ENCODE measurements around the gene CHMP4B.
A peak's percentile ranks its signal among the peaks of the same experiment; 100 is the strongest.

CHMP4B gene

DNA sequence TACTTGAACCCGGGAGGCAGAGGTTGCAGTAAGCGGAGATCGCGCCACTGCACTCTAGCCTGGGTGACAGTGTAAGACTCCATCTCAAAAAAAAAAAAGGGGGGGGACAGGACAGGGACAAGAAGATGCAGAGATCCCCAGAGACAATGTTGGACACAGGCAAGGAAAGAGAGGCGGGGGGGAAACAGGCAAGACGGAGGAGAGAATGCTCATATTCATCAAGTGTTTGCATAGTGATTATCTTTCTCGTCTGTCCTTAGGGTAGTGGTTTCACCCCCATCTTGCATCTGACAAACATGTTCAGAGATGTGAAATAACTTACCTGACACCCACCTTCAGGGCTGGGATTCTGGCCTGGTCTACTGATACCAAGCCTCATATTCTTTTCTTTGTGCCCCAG, 29.0 kb downstream of the CHMP4B start:
- no peak for DNase-seq (ENCODE audit: low spot score)

DNA sequence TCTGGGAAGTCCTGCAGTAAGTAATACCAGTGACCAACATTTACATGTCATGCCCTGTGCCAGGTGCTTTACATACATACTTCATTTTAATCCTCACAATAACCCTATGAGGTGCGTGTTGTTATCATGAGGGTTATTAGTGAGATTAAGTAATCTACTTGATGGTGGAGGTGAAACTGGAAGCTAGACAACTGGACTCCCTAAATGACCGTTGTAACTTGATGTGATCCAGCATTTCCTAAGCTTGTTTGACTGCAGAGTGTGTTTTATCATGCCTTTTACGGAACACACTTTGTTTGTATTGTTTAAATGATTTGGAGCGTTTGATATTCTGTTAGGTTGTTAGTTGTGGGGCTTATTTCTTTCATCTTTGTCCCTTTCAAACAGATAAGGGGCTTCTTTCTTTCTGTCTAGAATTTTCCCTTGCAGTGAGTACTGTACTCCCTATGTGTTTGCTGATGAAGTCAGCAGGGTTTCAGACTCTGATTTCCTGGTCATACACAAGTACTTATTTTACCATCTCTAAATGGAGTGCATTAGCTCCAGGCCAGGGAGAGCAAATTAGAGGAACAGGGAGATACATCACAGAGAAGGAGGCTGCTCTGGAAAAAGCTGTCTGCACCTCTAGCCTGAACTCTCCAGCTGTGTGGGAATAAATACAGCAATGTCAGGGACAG, 29.7 kb downstream of the CHMP4B start:
- DNase-seq (ENCODE audit: low spot score), result no peak

DNA sequence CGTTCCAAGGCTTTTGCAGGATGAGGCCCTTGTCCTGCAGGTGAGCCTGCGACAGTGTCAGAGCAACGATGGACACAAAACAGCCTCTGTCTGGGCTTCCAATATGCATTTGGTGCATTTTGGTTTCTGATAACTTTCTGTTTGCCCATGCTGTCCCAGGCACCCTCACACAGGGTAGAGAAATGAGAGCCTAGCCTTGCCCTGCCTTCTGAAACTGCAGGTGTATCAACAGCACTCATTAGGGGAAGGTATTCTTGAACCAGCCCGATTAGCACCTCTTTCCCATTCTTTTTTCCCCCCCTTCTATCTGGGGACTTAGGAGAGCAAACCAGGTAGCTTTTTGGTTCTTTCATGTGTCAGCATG, 30.3 kb downstream of the CHMP4B start:
- DNase-seq (ENCODE audit: low spot score), result no peak

DNA sequence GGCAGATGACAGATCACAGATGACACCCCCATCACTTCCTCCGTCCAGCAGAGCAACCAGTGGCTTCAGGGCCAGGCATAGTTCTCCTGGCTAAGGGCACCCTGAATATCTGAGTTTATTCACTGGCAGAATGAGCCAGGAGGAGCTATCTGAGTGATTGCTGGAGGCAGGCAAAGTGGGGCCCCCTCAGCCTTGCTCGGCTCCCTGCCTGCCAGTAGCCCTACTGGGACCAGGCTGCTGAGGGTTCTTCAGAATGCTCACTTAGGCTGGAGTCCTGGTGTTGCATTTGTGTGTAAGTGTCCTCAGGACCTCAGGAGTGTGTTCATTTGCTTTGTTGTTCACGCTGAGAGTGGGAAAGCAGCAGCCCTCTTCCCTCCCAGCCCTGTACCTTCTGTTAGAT, 31.2 kb downstream of the CHMP4B start:
- DNase-seq (ENCODE audit: low spot score), result no peak

DNA sequence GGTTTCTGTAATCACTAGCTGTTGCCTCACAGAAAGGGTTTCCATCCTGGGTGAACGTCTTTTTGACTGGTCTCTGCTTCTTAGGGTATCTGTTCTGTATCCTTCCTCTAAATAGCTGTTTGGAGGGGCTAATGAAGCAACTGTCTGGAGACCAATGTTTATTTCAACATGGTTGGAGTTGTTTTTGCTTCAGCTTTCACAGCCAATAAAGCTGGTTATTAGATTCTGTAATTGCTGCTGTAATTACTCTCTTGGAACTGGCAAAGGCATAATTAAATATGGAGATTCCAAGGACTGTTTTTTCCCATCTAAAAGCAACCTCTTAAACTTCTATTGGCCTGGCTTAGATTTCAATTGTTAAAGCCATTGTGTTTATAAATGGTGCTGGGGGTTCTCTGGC, 31.9 kb downstream of the CHMP4B start:
- DNase-seq (ENCODE audit: low spot score), result no peak

DNA sequence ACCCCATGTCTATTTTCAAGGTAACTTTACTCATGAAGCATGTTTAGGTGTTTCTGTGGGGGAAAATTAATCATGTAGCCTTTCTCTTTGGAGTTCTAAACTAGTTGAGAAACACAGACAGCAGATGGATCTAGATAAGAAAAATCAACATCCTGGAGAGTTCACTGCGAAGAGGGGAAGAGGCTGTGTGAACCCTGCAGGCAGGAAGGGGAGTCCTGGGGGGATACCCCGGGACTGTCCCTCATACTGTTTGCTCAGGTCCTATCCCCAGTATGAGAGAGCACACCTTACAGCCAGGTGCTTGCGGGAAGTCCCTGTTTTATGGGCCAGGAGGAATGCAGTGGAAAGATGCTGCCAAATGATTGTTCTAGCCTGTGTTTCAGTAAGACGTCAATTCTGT, 32.7 kb downstream of the CHMP4B start:
- DNase-seq (ENCODE audit: low spot score), result no peak

DNA sequence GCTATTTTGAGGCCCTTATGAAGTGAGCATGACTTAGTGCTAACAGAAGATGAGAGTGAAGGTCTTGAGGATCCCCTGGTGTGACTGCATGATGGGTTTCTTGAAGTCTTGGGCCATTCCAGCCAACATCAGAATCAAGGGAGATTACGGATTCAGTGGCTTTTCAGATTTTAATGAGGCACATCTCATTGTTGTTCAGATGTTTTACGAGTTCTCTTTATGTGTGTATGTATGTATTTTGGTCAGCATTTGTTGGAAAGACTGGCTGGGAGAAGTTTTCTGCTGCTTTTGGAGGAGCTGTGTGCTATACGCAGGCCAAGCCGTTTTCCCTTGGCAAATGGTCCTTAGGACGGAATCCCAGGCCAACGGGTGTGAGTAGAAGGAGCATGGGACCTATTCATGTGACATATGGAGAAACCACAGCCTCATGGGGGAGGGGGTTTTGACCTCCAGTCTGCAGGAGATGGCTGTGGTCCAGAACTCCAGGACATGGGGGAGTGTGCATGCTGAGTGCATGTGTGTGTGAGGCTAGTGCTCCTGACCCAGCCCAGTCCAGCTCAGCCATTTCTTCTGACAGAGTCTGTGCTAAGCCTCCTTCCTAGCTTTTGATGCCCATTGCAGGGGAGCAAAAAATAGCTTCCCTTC, 35.3 kb downstream of the CHMP4B start:
- DNase-seq (ENCODE audit: low spot score), result no peak

DNA sequence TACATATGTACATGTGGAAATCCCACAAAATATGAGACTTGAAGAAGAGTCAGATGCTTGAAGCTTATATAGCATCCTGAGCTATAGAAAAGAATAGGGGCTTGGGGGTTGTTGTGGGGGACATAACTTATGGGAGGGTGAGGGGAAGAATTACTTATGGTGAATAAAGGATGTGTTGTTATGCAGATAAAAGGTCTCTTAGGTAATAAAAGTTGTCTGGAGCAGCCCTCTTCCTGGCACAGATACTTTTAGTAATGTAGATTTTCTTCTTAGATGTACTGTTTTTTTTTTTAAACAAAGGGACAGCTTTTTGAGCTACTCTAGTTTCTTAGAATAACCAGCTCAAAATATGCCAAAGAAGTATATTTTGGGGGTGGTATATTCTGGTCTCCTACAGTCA, 35.9 kb downstream of the CHMP4B start:
- DNase-seq (ENCODE audit: low spot score), result no peak

DNA sequence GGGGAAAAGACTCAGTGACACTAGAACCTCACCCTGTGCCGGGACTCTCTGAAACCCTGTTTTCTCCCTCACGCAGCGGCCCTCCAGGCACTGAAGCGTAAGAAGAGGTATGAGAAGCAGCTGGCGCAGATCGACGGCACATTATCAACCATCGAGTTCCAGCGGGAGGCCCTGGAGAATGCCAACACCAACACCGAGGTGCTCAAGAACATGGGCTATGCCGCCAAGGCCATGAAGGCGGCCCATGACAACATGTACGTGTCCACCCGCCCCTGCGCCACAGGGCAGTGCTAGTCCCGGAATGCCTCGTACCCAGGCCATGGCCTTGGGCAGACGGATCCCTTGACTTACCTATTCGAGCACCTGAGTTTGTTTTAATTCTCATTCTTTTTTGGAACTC, 37.2 kb downstream of the CHMP4B start:
- no peak for DNase-seq (ENCODE audit: low spot score)

DNA sequence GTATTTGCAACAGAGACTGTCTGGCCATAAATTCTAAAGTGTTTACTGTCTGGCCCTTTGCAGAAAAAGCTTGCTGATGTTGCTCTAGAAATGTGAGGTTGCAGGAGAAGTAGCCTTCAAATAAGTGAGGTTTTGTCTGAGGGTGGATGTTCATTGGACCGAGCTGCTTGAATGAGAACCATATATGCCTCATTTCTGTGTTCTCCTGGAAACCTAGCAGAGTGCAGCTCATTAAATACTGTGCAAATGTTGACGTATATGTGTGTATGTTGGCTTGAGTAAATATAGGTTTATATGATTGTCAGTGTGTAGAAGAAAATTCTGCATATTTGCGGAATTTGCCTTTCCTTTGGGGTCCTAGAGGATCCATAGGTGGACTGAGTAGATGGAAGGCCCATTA, 39.0 kb downstream of the CHMP4B start:
- DNase-seq (ENCODE audit: low spot score), result no peak

DNA sequence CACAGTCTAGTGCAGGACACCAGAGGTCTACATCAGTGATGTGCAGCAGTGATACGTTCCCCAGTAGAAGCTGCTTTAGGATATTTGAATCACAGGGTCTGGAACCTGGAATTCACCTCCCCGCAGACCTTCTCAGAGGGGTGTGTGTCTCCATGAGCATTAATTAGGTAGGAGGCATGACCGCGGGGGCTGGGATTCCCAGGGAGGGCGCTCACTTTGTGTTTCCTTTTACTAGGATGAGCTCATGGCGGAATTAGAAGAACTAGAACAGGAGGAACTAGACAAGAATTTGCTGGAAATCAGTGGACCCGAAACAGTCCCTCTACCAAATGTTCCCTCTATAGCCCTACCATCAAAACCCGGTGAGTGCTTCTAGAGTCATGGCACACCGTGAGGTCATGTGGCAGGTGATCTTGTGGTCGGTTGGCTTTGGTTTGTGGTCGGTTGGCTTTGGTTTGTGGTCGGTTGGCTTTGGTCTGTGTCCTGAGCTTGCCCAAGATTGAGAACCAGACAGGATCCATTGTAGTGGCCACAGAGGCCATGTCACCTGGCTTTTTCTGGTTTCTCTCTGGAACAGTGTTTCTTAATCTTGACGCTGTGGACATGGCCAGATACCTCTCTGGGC, 40.8 kb downstream of the CHMP4B start:
- DNase-seq (ENCODE audit: low spot score), result no peak

DNA sequence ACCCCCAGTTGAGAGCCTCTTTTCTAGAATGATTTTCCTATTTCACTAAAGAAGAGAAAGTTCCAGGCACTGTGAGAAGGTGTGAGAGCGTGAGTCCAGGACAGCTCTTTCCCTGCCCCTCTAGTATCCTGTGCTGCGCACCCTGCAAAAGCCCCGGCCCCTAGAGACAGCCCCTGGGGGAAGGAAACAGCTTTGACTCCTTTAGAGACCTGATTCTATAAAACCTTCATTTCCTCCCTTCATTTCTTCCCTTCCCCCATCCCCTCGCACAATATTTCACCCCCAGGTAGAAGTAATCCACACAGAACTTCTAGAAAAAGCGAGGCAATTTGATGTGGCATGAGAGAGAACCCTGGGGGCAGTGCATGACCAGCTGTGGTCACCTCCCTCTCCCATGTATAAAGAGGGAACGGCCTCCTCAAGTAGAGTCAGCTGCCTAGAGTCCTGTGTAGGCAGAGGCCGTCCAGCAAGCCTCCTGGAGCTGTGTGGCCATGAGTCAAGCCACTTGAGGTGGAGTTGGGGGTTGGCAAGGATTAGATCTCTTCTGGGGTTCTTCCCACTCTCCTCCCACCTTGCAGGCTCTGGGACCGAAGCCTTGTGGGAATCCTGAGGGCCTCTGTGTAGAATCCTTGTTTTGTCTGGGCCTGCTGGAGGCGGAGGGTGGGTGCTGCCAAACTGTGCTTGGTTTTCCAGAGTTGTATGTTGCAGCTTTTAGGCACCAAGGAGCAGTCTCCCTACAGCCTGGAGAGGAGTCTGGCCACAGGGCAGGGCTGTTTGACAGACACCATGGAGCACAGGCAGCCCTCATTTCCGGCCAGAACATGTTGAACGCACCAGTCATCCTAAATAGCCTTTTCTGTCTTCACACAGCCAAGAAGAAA, 41.7 kb downstream of the CHMP4B start:
- DNase-seq (ENCODE audit: low spot score), result no peak

DNA sequence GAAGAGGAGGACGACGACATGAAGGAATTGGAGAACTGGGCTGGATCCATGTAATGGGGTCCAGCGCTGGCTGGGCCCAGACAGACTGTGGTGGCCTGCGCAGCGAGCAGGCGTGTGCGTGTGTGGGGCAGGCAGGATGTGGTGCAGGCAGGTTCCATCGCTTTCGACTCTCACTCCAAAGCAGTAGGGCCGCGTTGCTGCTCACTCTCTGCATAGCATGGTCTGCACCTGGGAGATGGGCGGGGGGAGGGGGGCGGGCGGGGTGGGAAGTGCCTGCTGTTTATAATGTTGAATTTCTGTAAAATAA, 42.3 kb downstream of the CHMP4B start:
- no peak for DNase-seq (ENCODE audit: low spot score)

DNA sequence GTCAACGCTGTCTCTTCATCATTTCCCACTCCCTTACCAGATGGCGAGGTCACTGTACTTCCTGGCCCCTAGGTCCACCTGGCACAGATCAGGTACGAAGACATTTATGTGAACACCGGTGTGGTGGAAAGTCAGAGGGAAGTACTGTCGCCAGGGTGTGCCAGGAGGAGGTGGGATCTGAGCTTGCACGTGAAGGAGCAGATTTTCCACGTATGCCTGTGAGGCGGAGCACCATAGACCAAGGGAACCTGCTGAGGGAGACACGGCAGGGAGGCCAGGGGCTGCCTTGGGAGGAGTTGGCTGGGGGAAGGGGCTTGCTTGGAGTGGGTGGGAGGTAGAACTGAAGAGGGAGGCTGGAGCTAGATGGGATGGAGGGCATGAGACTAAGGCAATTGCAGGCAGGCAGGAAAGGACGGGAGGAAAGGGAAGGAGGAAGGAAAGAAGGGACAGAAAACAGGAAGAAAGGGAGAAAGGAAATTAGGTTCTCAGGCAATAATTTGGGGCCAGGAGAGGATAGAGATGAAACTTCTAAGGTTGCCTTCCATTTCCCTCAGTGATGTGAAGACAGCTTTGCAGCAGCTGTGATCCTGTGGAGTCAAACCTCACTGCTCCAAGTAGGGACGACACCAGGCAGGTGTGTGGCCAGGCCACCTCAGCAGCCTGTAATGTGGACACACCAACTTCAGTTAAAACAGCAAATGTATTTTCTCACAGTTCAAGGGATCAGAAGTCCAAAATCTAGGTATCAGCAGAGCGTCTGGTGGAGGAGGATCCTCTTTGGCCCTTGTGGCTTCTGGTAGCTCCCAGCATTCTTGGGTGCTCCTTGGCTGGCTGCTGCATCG, 46.8 kb downstream of the CHMP4B start:
- DNase-seq (ENCODE audit: low spot score), result no peak

DNA sequence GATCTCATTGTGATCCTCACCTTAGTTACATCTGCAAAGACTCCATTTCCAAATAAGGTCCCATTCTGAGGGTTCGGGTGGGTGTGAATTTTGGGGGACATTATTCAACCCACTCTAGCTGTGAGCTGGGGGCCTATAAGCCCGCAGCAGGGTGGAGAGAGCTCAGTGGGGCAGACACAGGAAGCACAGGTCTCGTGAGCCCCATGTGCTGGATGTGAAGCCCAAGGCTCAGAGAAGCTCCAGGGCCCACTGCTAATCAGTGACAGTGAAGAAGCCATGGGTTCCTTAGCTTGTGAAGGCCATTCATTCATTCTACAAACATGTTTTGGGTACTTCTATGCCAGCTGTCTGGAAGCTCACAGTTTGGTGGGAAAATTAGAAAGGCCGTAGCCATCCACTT, 47.5 kb downstream of the CHMP4B start:
- DNase-seq (ENCODE audit: low spot score), result no peak

DNA sequence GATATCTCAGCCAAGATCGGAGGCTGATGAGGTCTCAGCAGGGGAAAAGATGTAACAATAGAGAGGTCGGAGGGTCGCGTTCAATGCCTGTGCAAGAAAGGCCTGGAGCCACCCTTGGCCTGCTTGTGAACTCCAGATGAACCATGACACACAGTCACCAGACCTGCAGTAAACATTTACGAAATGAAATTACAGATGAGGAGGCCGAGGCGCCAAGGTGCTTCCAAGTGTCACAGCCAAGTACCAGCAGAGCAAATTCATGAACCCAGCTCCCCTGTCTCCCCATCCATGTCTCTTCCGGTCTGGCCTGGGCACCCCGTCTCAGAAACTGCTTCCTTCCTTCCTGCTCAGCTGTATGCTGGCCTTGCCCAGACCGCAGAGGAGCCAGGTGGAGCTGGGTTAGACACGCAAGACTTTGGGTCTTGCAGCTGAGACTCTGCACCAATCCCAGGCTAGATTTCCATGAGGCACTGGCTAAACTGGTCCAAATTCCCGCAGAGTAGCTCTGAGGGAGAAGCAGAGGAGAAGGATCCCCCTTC, 48.1 kb downstream of the CHMP4B start:
- DNase-seq (ENCODE audit: low spot score), result no peak

DNA sequence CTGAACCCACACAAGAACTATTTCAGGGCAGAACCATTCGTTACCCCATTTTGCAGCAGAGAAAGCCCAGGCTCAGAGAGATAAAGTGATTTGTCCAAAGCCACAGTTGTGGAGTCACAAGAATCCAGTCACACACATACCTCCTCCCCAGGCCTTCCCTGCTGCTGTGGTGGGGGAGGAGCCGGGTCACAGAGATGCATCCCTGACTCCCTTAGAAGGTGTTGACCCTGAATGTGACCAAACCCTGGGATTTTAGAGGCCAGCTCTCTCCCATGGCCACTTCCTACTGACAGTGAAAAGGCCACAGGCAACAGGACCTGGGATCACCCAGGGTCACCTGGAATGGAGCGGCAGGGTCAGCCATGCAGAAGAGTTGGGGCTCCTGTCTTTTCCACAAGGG, 48.6 kb downstream of the CHMP4B start:
- no peak for DNase-seq (ENCODE audit: low spot score)

DNA sequence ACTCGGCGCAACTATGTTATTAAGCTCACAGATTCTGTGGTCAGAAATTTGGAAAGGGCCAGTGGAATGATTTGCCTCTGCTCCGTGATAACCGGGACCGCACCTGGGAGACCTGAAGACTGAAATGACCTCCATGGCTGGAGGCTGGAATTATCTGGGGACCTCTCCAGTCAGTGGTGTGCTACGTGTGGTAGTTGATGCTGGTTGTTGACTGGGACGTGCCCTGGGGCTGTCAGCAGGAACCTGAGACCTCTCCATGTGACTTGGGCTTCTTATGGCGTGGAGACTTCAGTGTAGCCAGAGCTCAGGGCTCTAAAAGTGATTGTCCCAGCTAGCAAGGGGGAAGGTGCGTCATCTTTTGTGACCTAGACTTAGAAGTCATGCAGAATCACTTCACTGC, 50.3 kb downstream of the CHMP4B start:
- DNase-seq (ENCODE audit: low spot score), result no peak

DNA sequence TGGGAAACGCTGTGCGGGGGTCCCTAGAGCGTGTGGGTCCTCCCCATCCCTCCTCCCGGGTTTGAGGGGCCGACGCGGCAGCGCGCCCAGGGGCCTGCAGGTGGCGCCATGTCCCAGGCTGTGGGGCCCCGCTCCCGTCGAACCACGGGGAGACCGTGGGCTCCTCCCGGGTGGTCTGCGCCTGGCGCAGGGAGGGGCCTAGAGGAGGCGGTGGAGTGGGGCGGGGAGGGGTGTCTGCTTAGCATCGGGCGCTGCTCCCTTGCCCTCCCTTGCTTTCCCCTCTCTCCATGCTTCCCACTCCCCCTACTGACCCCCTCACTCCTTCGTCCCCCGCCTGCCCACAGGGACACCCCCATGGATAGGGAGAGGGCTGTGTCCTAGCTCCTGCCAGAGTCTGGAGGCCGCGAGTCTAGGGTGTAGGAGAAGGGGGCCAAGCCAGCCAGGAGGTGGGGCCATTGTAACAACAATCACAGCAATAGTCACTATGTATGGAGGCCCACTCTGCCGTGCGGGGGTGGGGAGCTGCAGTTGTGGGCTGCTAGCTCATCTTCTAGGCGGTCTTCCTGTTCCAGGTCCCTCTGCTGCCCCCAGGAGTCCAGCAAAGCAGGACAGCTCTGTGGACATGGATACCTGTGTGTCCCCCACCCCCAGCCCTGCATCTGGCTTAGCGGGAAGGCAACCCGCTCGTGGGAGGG, 51.7 kb downstream of the CHMP4B start:
- peak; percentile 88 for DNase-seq (ENCODE audit: low spot score)

DNA sequence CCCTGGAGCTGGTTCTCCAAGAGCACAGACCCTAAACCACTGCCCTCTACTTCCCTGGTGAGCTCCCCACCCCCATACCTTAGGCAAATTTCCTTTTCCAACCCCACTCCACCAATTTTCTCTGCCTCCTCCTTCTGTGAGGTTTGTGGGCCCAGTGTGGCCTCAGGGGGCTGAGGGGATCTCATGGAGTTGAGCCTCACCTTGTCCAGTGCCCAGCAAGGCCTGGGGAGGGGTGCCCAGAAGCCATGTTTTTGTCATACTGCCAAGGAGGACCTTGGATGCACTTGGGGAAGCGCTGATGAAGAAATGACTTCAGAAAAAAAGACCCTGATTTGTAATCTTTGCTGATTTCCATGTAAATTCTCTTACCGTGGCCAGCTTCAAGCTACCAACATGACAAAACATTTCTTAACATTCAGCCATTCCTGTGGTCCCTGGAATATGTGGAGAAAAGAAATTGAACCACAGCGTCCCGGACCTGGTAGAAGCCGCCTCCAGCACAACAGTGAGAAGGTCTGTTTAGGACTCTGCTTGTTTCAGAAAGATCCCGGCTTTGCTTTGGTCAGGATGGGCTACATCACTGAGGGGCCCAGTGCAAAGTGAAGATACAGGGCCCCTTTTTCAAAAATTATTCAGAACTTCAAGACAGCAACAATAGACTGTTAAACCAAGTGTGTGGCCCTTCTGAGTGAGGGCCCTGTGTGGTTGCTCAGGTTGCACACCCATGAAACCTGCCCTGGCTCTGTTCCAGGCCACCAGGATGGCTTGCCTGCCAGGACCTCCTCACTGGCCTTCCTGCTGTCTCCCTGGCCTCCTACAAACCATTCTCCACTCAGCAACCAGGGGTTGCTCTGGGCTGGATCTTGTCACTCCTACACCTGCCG, 52.5 kb downstream of the CHMP4B start:
- DNase-seq (ENCODE audit: low spot score), result no peak

All from hepatic stellate cell (primary cell).